Transverse colon (tissue), 4 donors: Measurements from ENCODE around the gene KIAA0040. TPM values are rescaled to one million over a fixed set of nuclear protein-coding genes. Genes with fewer than 3 reads are reported as not detected.

ENCODE experiments used
- DNase-seq: peaks from one replicate; pipeline ENCODE4 v3.0.0-alpha.2; 2019
- H3K27ac ChIP-seq, 4 donors: fragments of 200-600 bp; sonication (generic); 2 replicates each; pipeline ENCODE4 v1.5.1; 2016 to 2018; ENCODE audit warnings: inconsistent platforms in 4 of 4
- H3K27me3 ChIP-seq: fragments of 200-600 bp; sonication (generic); 2 replicates; pipeline ENCODE4 v1.5.1; 2017; ENCODE audit warnings: inconsistent platforms
- H3K36me3 ChIP-seq, 4 donors: fragments of 200-600 bp; sonication (generic); 2 replicates each; pipeline ENCODE4 v1.5.1; 2017 to 2019; ENCODE audit warnings: inconsistent platforms in 4 of 4
- H3K4me1 ChIP-seq, 4 donors: fragments of 200-600 bp; sonication (generic); 2 replicates each; pipeline ENCODE4 v1.5.1; 2017 to 2020; ENCODE audit warnings: inconsistent platforms in 4 of 4
- H3K4me3 ChIP-seq, 4 donors: fragments of 200-600 bp; sonication (generic); 1 replicate in 1 of 4; 2 replicates in 3 of 4; pipeline versions ENCODE4 v1.5.1 to v1.6.1; 2017 to 2019; ENCODE audit warnings: inconsistent platforms in 4 of 4
- H3K9me3 ChIP-seq, 2 donors: fragments of 200-600 bp; sonication (generic); 2 replicates each; pipeline ENCODE4 v1.5.1; 2017 to 2019; ENCODE audit warnings: inconsistent platforms in 2 of 2
- CTCF ChIP-seq, 5 experiments: fragments of 200-600 bp in 3 of 5; fragments of 450-650 bp in 2 of 5; sonication (generic) in 3 of 5; IDR thresholded peaks; 1 replicate in 2 of 5; 2 replicates in 3 of 5; pipeline ENCODE4 v1.5.1; 2016 to 2017; ENCODE audit warnings: antibody characterized with exemption in 5 of 5, inconsistent platforms in 3 of 5, mild to moderate bottlenecking in 2 of 5, moderate library complexity in 1 of 5
- EP300 ChIP-seq: sonication (generic); formaldehyde crosslinking; IDR thresholded peaks from one replicate; pipeline ENCODE4 v1.6.1; 2017; ENCODE audit warnings: antibody characterized with exemption, low read depth
- POLR2A ChIP-seq: fragments of 450-650 bp; IDR thresholded peaks from one replicate; pipeline ENCODE4 v1.6.1; 2016; ENCODE audit warnings: antibody characterized with exemption, mild to moderate bottlenecking, moderate library complexity
- POLR2AphosphoS5 ChIP-seq, 3 donors: sonication (generic); formaldehyde crosslinking; IDR thresholded peaks; one replicate each; pipeline ENCODE4 v1.6.1; 2016; ENCODE audit warnings: antibody characterized with exemption in 3 of 3
- WGBS, 2 donors: methylation state at CpG; one replicate each; pipeline ENCODE4 v1.1.5; 2018; ENCODE audit warnings: low coverage in 1 of 2; 5-methylcytosine and 5-hydroxymethylcytosine counted together
- in situ Hi-C, 4 donors: fragments of 200-750 bp; cut with MboI; loops; one replicate each; pipeline versions ENCODE4 v1.15.0 to v1.15.1; 2017; ENCODE audit warnings: low sequenced_read_pairs in 3 of 4, low pct_ligation_motif_present in 1 of 4, low pct_unique_long_range_greater_than_20kb in 1 of 4
- intact Hi-C: fragments of 100-400 bp; cut with DNase I; formaldehyde crosslinking; loops from one replicate; pipeline ENCODE4 v1.15.1; 2023; ENCODE audit warnings: low total_unique reads
- total RNA-seq, 4 donors: library from RNA; depleted of rRNA; stranded (reverse); fragments of >200 nt; gene quantifications; one replicate each; pipeline ENCODE4 v1.1.0, GENCODE V29; 2016

Gene KIAA0040
- total RNA-seq, 4 donors from 2014 or later: 17.5 to 35.5 (median 21.2) TPM

- WGBS, 2 donors: 92 to 96% methylated on average over 2 to 9 of the region's 9 CpGs
- in situ Hi-C loops (loop anchor here in 3 of 4 donors (10.0 to 25.0 kb wide), 3 partner anchors 91 to 366 kb away; no protein-coding TSS in a partner anchor), intact Hi-C loops (loop anchor here (10.0 kb wide), 1 partner anchor 94 kb away; no protein-coding TSS in a partner anchor)
- no peak for DNase-seq
- Histone ChIP-seq H3K27me3 (no peaks in the 10 kb centered on the region), H3K27ac (peak overlapping the region; percentile 50 to 68 (median 56)), H3K9me3 (no peaks in the 10 kb centered on the region), H3K36me3 (no peaks in the 10 kb centered on the region), H3K4me3 (no peak overlapping the region), H3K4me1 (peaks cover 7 to 51% (median 17%) of the 10 kb centered on the region in 4 donors)
- TF ChIP-seq POLR2AphosphoS5 (IDR thresholded peaks at IDR 0.05) (no peak), POLR2A (no peak), CTCF (IDR thresholded peaks at IDR 0.05) (no peak), EP300 (no peak)
Measured at GRCh38 chr1:175128523-175128922, 64.1 kb downstream of the KIAA0040 start.

- DNase-seq: no peak
- Histone ChIP-seq H3K27me3 (no peaks in the 10 kb centered on the region), H3K4me1 (peaks cover 7 to 51% (median 17%) of the 10 kb centered on the region in 4 donors), H3K4me3 (no peak overlapping the region), H3K36me3 (no peaks in the 10 kb centered on the region), H3K9me3 (no peaks in the 10 kb centered on the region), H3K27ac (peak overlapping the region in 3 of 4 donors; percentile 23 to 68 (median 50))
- in situ Hi-C loops: loop anchor here in 3 of 4 donors (10.0 to 25.0 kb wide), 3 partner anchors 90 to 365 kb away; no protein-coding TSS in a partner anchor
- 87% methylated on average over 5 of the region's 6 CpGs; no CpG with 5 or more reads in 1 of the 2 donors for WGBS, 2 donors
- intact Hi-C loops: loop anchor here (10.0 kb wide), 1 partner anchor 93 kb away; no protein-coding TSS in a partner anchor
- TF ChIP-seq POLR2AphosphoS5 (IDR thresholded peaks at IDR 0.05) (no peak), EP300 (no peak), POLR2A (no peak), CTCF (IDR thresholded peaks at IDR 0.05) (no peak)
Measured at GRCh38 chr1:175127565-175127964, 65.0 kb downstream of the KIAA0040 start.

GRCh38 chr1:175126347-175126746 is 66.2 kb downstream of the KIAA0040 start:
- no peak for TF ChIP-seq POLR2AphosphoS5 (IDR thresholded peaks at IDR 0.05)
- no peak for TF ChIP-seq CTCF (IDR thresholded peaks at IDR 0.05)
- no peak for TF ChIP-seq EP300
- no peak for TF ChIP-seq POLR2A
- no peak for DNase-seq
- H3K9me3 ChIP-seq: no peaks in the 10 kb centered on the region
- H3K4me3 ChIP-seq: no peak overlapping the region
- 63 to 67% methylated on average over 3 to 4 of the region's 4 CpGs for WGBS, 2 donors
- H3K27me3 ChIP-seq: no peaks in the 10 kb centered on the region
- H3K4me1 ChIP-seq: peaks cover 7 to 44% (median 14%) of the 10 kb centered on the region in 4 donors
- intact Hi-C loops: loop anchor here (10.0 kb wide), 1 partner anchor 92 kb away; no protein-coding TSS in a partner anchor
- H3K27ac ChIP-seq: peak overlapping the region in 1 of 4 donors; percentile 8
- H3K36me3 ChIP-seq: no peaks in the 10 kb centered on the region
- in situ Hi-C loops: loop anchor here in 3 of 4 donors (10.0 to 25.0 kb wide), 3 partner anchors 89 to 364 kb away; no protein-coding TSS in a partner anchor

GRCh38 chr1:175124861-175125260 is 67.7 kb downstream of the KIAA0040 start:
- DNase-seq: no peak
- no peaks in the 10 kb centered on the region for H3K9me3 ChIP-seq
- no peaks in the 10 kb centered on the region for H3K36me3 ChIP-seq
- H3K27ac ChIP-seq: peak overlapping the region in 3 of 4 donors; percentile 8 to 55 (median 15)
- no peak for TF ChIP-seq POLR2AphosphoS5 (IDR thresholded peaks at IDR 0.05)
- TF ChIP-seq EP300: no peak
- no peak for TF ChIP-seq POLR2A
- TF ChIP-seq CTCF (IDR thresholded peaks at IDR 0.05): no peak
- peaks cover 6 to 30% (median 10%) of the 10 kb centered on the region in 4 donors for H3K4me1 ChIP-seq
- 52 to 82% methylated on average over 1 of the region's 1 CpG for WGBS, 2 donors
- H3K27me3 ChIP-seq: no peaks in the 10 kb centered on the region
- in situ Hi-C loops: loop anchor here in 3 of 4 donors (10.0 to 25.0 kb wide), 3 partner anchors 88 to 363 kb away; no protein-coding TSS in a partner anchor
- H3K4me3 ChIP-seq: no peak overlapping the region
- intact Hi-C loops: loop anchor here (10.0 kb wide), 1 partner anchor 90 kb away; no protein-coding TSS in a partner anchor
